ENCODE results near the gene ITPR2. TPM values are rescaled to one million over a fixed set of nuclear protein-coding genes. Genes with fewer than 3 reads are reported as not detected.

Gene ITPR2
- total RNA-seq, 1 experiment from 2014 or later: 41.6 TPM

GRCh38 chr12:26668230-26668629 lies 164.8 kb downstream of the ITPR2 start:
- H3K36me3 Mint-ChIP-seq (ENCODE audit: insufficient read depth, unreplicated experiment): peaks cover 6% of the 10 kb centered on the region
- CTCF ChIA-PET: interaction anchor here (0.8 kb wide), 1 partner anchor 178 kb away, joined by 3 read pairs; no protein-coding TSS in a partner anchor
- TF ChIP-seq CTCF (IDR thresholded peaks at IDR 0.05; ENCODE audit: insufficient read depth in 1 of 2, low read depth in 1 of 2, low read length in 1 of 2, severe bottlenecking in 1 of 2, unreplicated experiment in 1 of 2): no peak

GRCh38 chr12:26666286-26666685 lies 166.7 kb downstream of the ITPR2 start:
- Histone ChIP-seq H3K4me3 (ENCODE audit: low read depth, low read length) (no peak overlapping the region), H3K36me3 (ENCODE audit: control insufficient read depth, insufficient read depth, low read length) (no peaks in the 10 kb centered on the region), H3K27me3 (replicated peaks; ENCODE audit: control insufficient read depth, insufficient read depth, low read length) (no peaks in the 10 kb centered on the region), H3K9me3 (no peaks in the 10 kb centered on the region), H3K4me1 (no peaks in the 10 kb centered on the region)
- no peak for TF ChIP-seq CTCF (IDR thresholded peaks at IDR 0.05; ENCODE audit: insufficient read depth in 1 of 2, low read depth in 1 of 2, low read length in 1 of 2, severe bottlenecking in 1 of 2, unreplicated experiment in 1 of 2)
- ChIA-PET POLR2A (no interaction called here), CTCF (no interaction called here)
- Mint-ChIP-seq H3K36me3 (ENCODE audit: insufficient read depth, unreplicated experiment) (peaks cover 6% of the 10 kb centered on the region), H3K4me3 (ENCODE audit: unreplicated experiment) (no peak overlapping the region), H3K27me3 (ENCODE audit: insufficient read depth, unreplicated experiment) (no peaks in the 10 kb centered on the region), H3K4me1 (ENCODE audit: low read depth, unreplicated experiment) (peaks cover 18% of the 10 kb centered on the region), H3K9me3 (ENCODE audit: unreplicated experiment) (no peaks in the 10 kb centered on the region), H3K27ac (ENCODE audit: unreplicated experiment) (no peak overlapping the region)
- no TSS peak for BruUV-seq (replicated peaks)
- intact Hi-C loops (cut with micrococcal nuclease; ENCODE audit: unreplicated experiment): no loop called here
- DNase-seq: no peak

More at GRCh38 chr12:26668230-26668629, 164.8 kb downstream of the ITPR2 start:
- H3K4me1 ChIP-seq: no peaks in the 10 kb centered on the region
- H3K4me3 ChIP-seq (ENCODE audit: low read depth, low read length): no peak overlapping the region
- H3K27ac Mint-ChIP-seq (ENCODE audit: unreplicated experiment): no peak overlapping the region
- BruUV-seq (replicated peaks): no TSS peak
- H3K9me3 ChIP-seq: no peaks in the 10 kb centered on the region
- no peaks in the 10 kb centered on the region for H3K9me3 Mint-ChIP-seq (ENCODE audit: unreplicated experiment)
- intact Hi-C loops (cut with micrococcal nuclease; ENCODE audit: unreplicated experiment): no loop called here
- H3K27me3 Mint-ChIP-seq (ENCODE audit: insufficient read depth, unreplicated experiment): no peaks in the 10 kb centered on the region
- POLR2A ChIA-PET: no interaction called here
- no peak for DNase-seq
- no peaks in the 10 kb centered on the region for H3K27me3 ChIP-seq (replicated peaks; ENCODE audit: control insufficient read depth, insufficient read depth, low read length)
- H3K4me1 Mint-ChIP-seq (ENCODE audit: low read depth, unreplicated experiment): peaks cover 18% of the 10 kb centered on the region
- H3K36me3 ChIP-seq (ENCODE audit: control insufficient read depth, insufficient read depth, low read length): no peaks in the 10 kb centered on the region
- H3K4me3 Mint-ChIP-seq (ENCODE audit: unreplicated experiment): no peak overlapping the region

GRCh38 chr12:26661399-26661798 lies 171.6 kb downstream of the ITPR2 start:
- H3K4me3 ChIP-seq (ENCODE audit: low read depth, low read length): no peak overlapping the region
- Mint-ChIP-seq H3K27me3 (ENCODE audit: insufficient read depth, unreplicated experiment) (no peaks in the 10 kb centered on the region), H3K4me1 (ENCODE audit: low read depth, unreplicated experiment) (peaks cover 8% of the 10 kb centered on the region), H3K36me3 (ENCODE audit: insufficient read depth, unreplicated experiment) (no peaks in the 10 kb centered on the region), H3K27ac (ENCODE audit: unreplicated experiment) (no peak overlapping the region), H3K4me3 (ENCODE audit: unreplicated experiment) (no peak overlapping the region), H3K9me3 (ENCODE audit: unreplicated experiment) (no peaks in the 10 kb centered on the region)
- no peaks in the 10 kb centered on the region for H3K27me3 ChIP-seq (replicated peaks; ENCODE audit: control insufficient read depth, insufficient read depth, low read length)
- no TSS peak for BruUV-seq (replicated peaks)
- CTCF ChIA-PET: no interaction called here
- H3K4me1 ChIP-seq: no peaks in the 10 kb centered on the region
- intact Hi-C loops (cut with micrococcal nuclease; ENCODE audit: unreplicated experiment): no loop called here
- H3K36me3 ChIP-seq (ENCODE audit: control insufficient read depth, insufficient read depth, low read length): no peaks in the 10 kb centered on the region; the same call in 1 of the 2 replicates
- H3K9me3 ChIP-seq: no peaks in the 10 kb centered on the region; the same call in 1 of the 2 replicates
- no peak for DNase-seq
- TF ChIP-seq CTCF (IDR thresholded peaks at IDR 0.05; ENCODE audit: insufficient read depth in 1 of 2, low read depth in 1 of 2, low read length in 1 of 2, severe bottlenecking in 1 of 2, unreplicated experiment in 1 of 2): no peak
- POLR2A ChIA-PET: no interaction called here

Measured in Caco-2 (cell line).